Measurements from ENCODE around the gene KCNG2. TPM values are rescaled to one million over a fixed set of nuclear protein-coding genes. Genes with fewer than 3 reads are reported as not detected.

Gene KCNG2
- total and polyA plus RNA-seq, 2 experiments from 2014 or later = 0.13 to 0.52 TPM

- Histone ChIP-seq H3K79me2 (replicated peaks; ENCODE audit: insufficient read depth) (no peaks in the 10 kb centered on the region), H3K9me2 (ENCODE audit: insufficient read depth) (no peaks in the 10 kb centered on the region), H3F3A (replicated peaks; ENCODE audit: low read depth) (no peaks in the 10 kb centered on the region), H3K4me1 (ENCODE audit: insufficient read depth) (no peaks in the 10 kb centered on the region), H3K36me3 (ENCODE audit: insufficient read depth) (no peaks in the 10 kb centered on the region), H3K4me2 (no peak overlapping the region), H3K4me3 (no peak overlapping the region), H4K20me1 (replicated peaks; ENCODE audit: insufficient read depth) (no peaks in the 10 kb centered on the region), H3K27ac (ENCODE audit: low read depth) (no peak overlapping the region), H2AFZ (no peak overlapping the region), H3K27me3 (ENCODE audit: insufficient read depth) (no peaks in the 10 kb centered on the region)
- Mint-ChIP-seq H3K27ac (no peak overlapping the region), H3K27me3 (ENCODE audit: insufficient read depth, low read depth, poor library complexity) (peaks cover 4% of the 10 kb centered on the region), H3K36me3 (ENCODE audit: low read depth) (no peaks in the 10 kb centered on the region), H3K4me1 (no peaks in the 10 kb centered on the region), H3K9me3 (peaks cover 3% of the 10 kb centered on the region; the same call in 1 of the 3 replicates), H3K4me3 (no peak overlapping the region)
- ATAC-seq (no peak), DNase-seq (ENCODE audit: low spot score) (no peak)
- no peak for TF ChIP-seq POLR2AphosphoS5 (IDR thresholded peaks at IDR 0.05; ENCODE audit: low read depth)
- no peak for TF ChIP-seq ETS1 (IDR thresholded peaks at IDR 0.05)
These were observed 84.0 kb downstream of the KCNG2 start for GRCh38 chr18:79881695-79882094.

- no peaks in the 10 kb centered on the region for H3F3A ChIP-seq (replicated peaks; ENCODE audit: low read depth)
- H3K27ac Mint-ChIP-seq = no peak overlapping the region
- H3K36me3 ChIP-seq (ENCODE audit: insufficient read depth) = no peaks in the 10 kb centered on the region
- H4K20me1 ChIP-seq (replicated peaks; ENCODE audit: insufficient read depth) = no peaks in the 10 kb centered on the region
- no peaks in the 10 kb centered on the region for H3K79me2 ChIP-seq (replicated peaks; ENCODE audit: insufficient read depth)
- H3K27ac ChIP-seq (ENCODE audit: low read depth) = no peak overlapping the region
- peaks cover 4% of the 10 kb centered on the region for H3K27me3 Mint-ChIP-seq (ENCODE audit: insufficient read depth, low read depth, poor library complexity)
- no peaks in the 10 kb centered on the region for H3K4me1 ChIP-seq (ENCODE audit: insufficient read depth)
- H3K4me1 Mint-ChIP-seq = no peaks in the 10 kb centered on the region
- no peaks in the 10 kb centered on the region for H3K36me3 Mint-ChIP-seq (ENCODE audit: low read depth)
- H2AFZ ChIP-seq = no peak overlapping the region
- H3K9me2 ChIP-seq (ENCODE audit: insufficient read depth) = no peaks in the 10 kb centered on the region
- ATAC-seq = no peak
- H3K4me2 ChIP-seq = no peak overlapping the region
- no peak overlapping the region for H3K4me3 ChIP-seq
- no peak for DNase-seq (ENCODE audit: low spot score)
- H3K27me3 ChIP-seq (ENCODE audit: insufficient read depth) = no peaks in the 10 kb centered on the region
- no peak overlapping the region for H3K4me3 Mint-ChIP-seq
- peaks cover 7% of the 10 kb centered on the region; the same call in 2 of the 3 replicates for H3K9me3 Mint-ChIP-seq
- TF ChIP-seq EZH2phosphoT487 (IDR thresholded peaks at IDR 0.05; ENCODE audit: unreplicated experiment) = no peak
- no peak for TF ChIP-seq CTCF (conservative IDR thresholded peaks at IDR 0.05; ENCODE audit: low read depth in 2 of 2)
- TF ChIP-seq STAT1 (IDR thresholded peaks at IDR 0.05; ENCODE audit: unreplicated experiment) = no peak
- no peak for TF ChIP-seq ZNF462 (CRISPR knock-in tag; IDR thresholded peaks at IDR 0.05)
- TF ChIP-seq ZNF331 (CRISPR knock-in tag; IDR thresholded peaks at IDR 0.05; ENCODE audit: low read depth) = no peak
- TF ChIP-seq POLR2AphosphoS5 (IDR thresholded peaks at IDR 0.05; ENCODE audit: low read depth) = no peak
- no peak for TF ChIP-seq JUNB (IDR thresholded peaks at IDR 0.05; ENCODE audit: unreplicated experiment)
- TF ChIP-seq NANOG (IDR thresholded peaks at IDR 0.05; ENCODE audit: borderline replicate concordance) = no peak
- TF ChIP-seq CREB1 (CRISPR knock-in tag; IDR thresholded peaks at IDR 0.05; ENCODE audit: low read depth) = no peak
- no peak for TF ChIP-seq ZNF114 (CRISPR knock-in tag; IDR thresholded peaks at IDR 0.05)
These were observed 84.9 kb downstream of the KCNG2 start for GRCh38 chr18:79882522-79883241.

All from GM23338 (cell line).